Measurements from ENCODE around the gene RBM12. TPM values are rescaled to one million over a fixed set of nuclear protein-coding genes. Genes with fewer than 3 reads are reported as not detected.

Gene RBM12
- total RNA-seq, 4 donors from 2014 or later, result 22.8 to 35.4 (median 24.2) TPM

GRCh38 chr20:35708502-35708901, 43.8 kb upstream of the RBM12 start:
- TF ChIP-seq CTCF (IDR thresholded peaks at IDR 0.05; ENCODE audit: low read depth), result no peak

- TF ChIP-seq CTCF (IDR thresholded peaks at IDR 0.05; ENCODE audit: low read depth), result no peak
These were observed 40.0 kb upstream of the RBM12 start for GRCh38 chr20:35704514-35705261.

- no peak for TF ChIP-seq CTCF (IDR thresholded peaks at IDR 0.05; ENCODE audit: low read depth)
These were observed 38.4 kb upstream of the RBM12 start for GRCh38 chr20:35702824-35703695.

DNA sequence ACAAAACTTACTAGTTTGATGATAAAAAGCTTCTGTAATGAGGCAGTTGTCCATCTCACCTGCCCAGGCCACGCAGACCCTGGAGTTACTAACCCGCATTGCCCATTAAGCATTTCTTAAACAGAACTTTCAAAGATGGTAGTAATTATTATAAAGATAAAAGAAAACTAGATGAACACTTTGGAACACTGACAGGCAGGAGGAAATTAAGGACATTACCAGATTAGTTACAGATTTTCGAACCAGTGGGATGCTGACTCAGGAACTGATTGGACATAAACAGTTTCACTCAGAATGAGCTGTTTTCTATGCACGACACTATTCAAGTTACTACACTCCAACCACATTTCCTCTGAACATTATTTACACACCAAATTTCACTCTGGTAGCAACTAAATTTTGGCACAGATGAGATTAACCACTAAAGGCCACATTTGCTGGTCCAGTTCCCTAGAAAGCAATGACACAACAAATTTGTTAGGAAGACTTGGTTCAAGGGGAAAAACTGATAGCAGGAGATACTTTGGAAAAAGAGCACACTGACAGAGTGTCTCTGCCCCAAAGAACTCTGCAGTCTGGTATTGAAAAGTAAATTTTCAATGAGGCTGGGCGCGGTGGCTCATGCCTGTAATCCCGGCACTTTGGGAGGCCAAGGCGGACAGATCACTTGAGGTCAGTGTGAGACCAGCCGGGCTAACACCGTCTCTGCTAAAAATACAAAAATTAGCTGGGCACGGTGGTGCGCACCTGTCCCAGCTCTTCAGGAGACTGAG, 37.5 kb upstream of the RBM12 start:
- no peak for TF ChIP-seq CTCF (IDR thresholded peaks at IDR 0.05; ENCODE audit: low read depth)

DNA sequence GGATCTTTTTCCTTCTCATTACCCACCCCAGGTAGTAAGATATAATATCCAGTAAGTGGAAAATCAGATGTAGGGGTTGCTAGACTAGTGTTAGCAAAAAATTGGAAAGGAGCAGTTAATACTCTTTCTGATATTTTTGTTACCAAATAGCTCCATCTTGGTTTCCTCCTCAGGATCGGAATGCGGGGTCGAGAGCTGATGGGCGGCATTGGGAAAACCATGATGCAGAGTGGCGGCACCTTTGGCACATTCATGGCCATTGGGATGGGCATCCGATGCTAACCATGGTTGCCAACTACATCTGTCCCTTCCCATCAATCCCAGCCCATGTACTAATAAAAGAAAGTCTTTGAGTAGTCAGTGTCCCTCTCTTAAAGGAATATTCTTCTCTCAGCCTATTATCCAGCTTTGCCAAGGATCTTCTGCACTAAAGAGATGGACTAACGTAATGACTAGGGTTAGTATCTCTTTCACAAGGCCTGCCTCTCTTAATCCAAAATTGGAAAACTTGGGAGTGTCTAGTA, 36.0 kb upstream of the RBM12 start:
- no peak for TF ChIP-seq CTCF (IDR thresholded peaks at IDR 0.05; ENCODE audit: low read depth)

GRCh38 chr20:35699957-35700624, 35.4 kb upstream of the RBM12 start:
- TF ChIP-seq CTCF (IDR thresholded peaks at IDR 0.05; ENCODE audit: low read depth), result no peak

Data from subcutaneous adipose tissue (tissue), 4 donors.